K562 (cell line): ENCODE measurements around the gene PIEZO2. TPM values are rescaled to one million over a fixed set of nuclear protein-coding genes. Genes with fewer than 3 reads are reported as not detected.

Source experiments
- BRCA1 ChIP-seq, 2 experiments: fragments of 450-650 bp in 1 of 2; sonication (generic) in 1 of 2; formaldehyde crosslinking in 1 of 2; IDR thresholded peaks; 2 replicates each; pipeline versions ENCODE4 v1.5.0 to v1.6.1; 2017 to 2020; ENCODE audit warnings: mild to moderate bottlenecking in 1 of 2, missing genetic modification reagents in 1 of 2
- ETS2 ChIP-seq: IDR thresholded peaks from 2 replicates; pipeline ENCODE4 v1.6.1; 2016; ENCODE audit warnings: borderline replicate concordance, missing genetic modification characterization, mild to moderate bottlenecking, moderate library complexity, missing compliant biosample characterization; ENCODE audit not compliant: poor library complexity, severe bottlenecking
- ETV5 ChIP-seq: sonication (generic); formaldehyde crosslinking; IDR thresholded peaks from 2 replicates; pipeline ENCODE4 v1.4.0; 2020; ENCODE audit warnings: low read depth, mild to moderate bottlenecking, missing genetic modification reagents
- KDM1A ChIP-seq, 2 experiments: fragments of 450-650 bp; IDR thresholded peaks; 2 replicates each; pipeline ENCODE4 v1.6.1; 2016; ENCODE audit warnings: mild to moderate bottlenecking in 2 of 2
- KLF10 ChIP-seq: fragments of 250-450 bp; sonication (Bioruptor Pico); IDR thresholded peaks from 2 replicates; pipeline ENCODE4 v1.6.1; 2021; ENCODE audit warnings: matching md5 sums
- MAFG ChIP-seq: fragments of 450-650 bp; conservative IDR thresholded peaks from 2 replicates; pipeline ENCODE4 v1.6.1; 2016; ENCODE audit warnings: missing genetic modification characterization, missing compliant biosample characterization
- MEF2A ChIP-seq: IDR thresholded peaks from 2 replicates; pipeline ENCODE4 v1.6.1; 2011; ENCODE audit warnings: low read depth, mild to moderate bottlenecking, low read length, moderate library complexity; ENCODE audit not compliant: control insufficient read depth
- NELFE ChIP-seq: IDR thresholded peaks from 2 replicates; pipeline ENCODE4 v1.6.1; 2011; ENCODE audit warnings: mild to moderate bottlenecking; ENCODE audit not compliant: insufficient read depth, insufficient read length
- NFE2 ChIP-seq: IDR thresholded peaks from 2 replicates; pipeline ENCODE4 v1.6.1; 2014; ENCODE audit warnings: antibody characterized with exemption, low read depth
- POLR2AphosphoS5 ChIP-seq: IDR thresholded peaks from 2 replicates; pipeline ENCODE4 v1.6.1; 2011; ENCODE audit warnings: mild to moderate bottlenecking, low read depth, low read length, moderate library complexity; ENCODE audit not compliant: control insufficient read depth, insufficient read depth
- TGIF2 ChIP-seq: sonication (generic); formaldehyde crosslinking; IDR thresholded peaks from 2 replicates; pipeline ENCODE4 v1.8.1; 2022; ENCODE audit warnings: mild to moderate bottlenecking, missing genetic modification reagents, moderate library complexity
- TSHZ1 ChIP-seq: fragments of 250-450 bp; sonication (Bioruptor Pico); IDR thresholded peaks from 2 replicates; pipeline ENCODE4 v1.4.0; 2020; ENCODE audit warnings: mild to moderate bottlenecking, moderate library complexity
- ZBTB33 ChIP-seq: sonication (generic); formaldehyde crosslinking; IDR thresholded peaks from 2 replicates; pipeline ENCODE4 v1.8.1; 2023; ENCODE audit warnings: mild to moderate bottlenecking, missing genetic modification reagents
- ZEB2 ChIP-seq: fragments of 450-650 bp; IDR thresholded peaks from 2 replicates; pipeline ENCODE4 v1.6.1; 2016
- polyA plus RNA-seq, 8 experiments: library from polyadenylated mRNA; depleted of rRNA in 4 of 8; stranded (reverse) in 5 of 8; unstranded in 3 of 8; fragments of >200 nt; fragmentation: Nextera tagmentation in 2 of 8; fragmentation: Illumina TruSeq in 1 of 8; extraction: Ambion mirVana in 2 of 8; extraction: Trizol in 1 of 8; gene quantifications; 2 replicates each; pipeline versions ENCODE4 v1.2.1 to v1.2.3, GENCODE V29; 2011 to 2014; ENCODE audit warnings: inconsistent platforms in 1 of 8, missing spikeins in 1 of 8
- total RNA-seq, 7 experiments: library from RNA; depleted of rRNA in 6 of 7; stranded (reverse); fragments of >200 nt in 6 of 7; fragmentation: Illumina TruSeq in 2 of 7; extraction: Trizol in 2 of 7; gene quantifications; 2 replicates each; pipeline versions ENCODE4 v1.2.1 to v1.2.3, GENCODE V29; 2011 to 2021; ENCODE audit warnings: low replicate concordance in 1 of 7

Gene PIEZO2
- total and polyA plus RNA-seq, 9 of the 15 experiments (the other 6 are each of a cell fraction or from before 2014, with no cell fraction given) = 0.54 to 4.1 (median 2.0) TPM

- no peak for TF ChIP-seq POLR2AphosphoS5
- TF ChIP-seq ZBTB33 = no peak
- no peak for TF ChIP-seq NELFE
- TF ChIP-seq MEF2A = no peak
- TF ChIP-seq TGIF2 = no peak
- no peak for TF ChIP-seq KLF10 (CRISPR knock-in tag)
- no peak for TF ChIP-seq ETS2
- peak; percentile 53; the same call in 1 of the 2 replicates for TF ChIP-seq MAFG (tag)
- no peak for TF ChIP-seq BRCA1 (IDR thresholded peaks at IDR 0.05)
- TF ChIP-seq BRCA1 (CRISPR knock-in tag; IDR thresholded peaks at IDR 0.05) = no peak
- no peak for TF ChIP-seq TSHZ1 (CRISPR knock-in tag)
- TF ChIP-seq NFE2 = peak; percentile 28; the same call in 1 of the 2 replicates
- TF ChIP-seq ZEB2 = no peak
- TF ChIP-seq ETV5 (CRISPR knock-in tag) = no peak
- no peak for TF ChIP-seq KDM1A (IDR thresholded peaks at IDR 0.05)
Measured at GRCh38 chr18:10690035-10690329, 459.4 kb downstream of the PIEZO2 start (continued).
